ENCODE measurements around the gene LZIC.
A peak's percentile ranks its signal among the peaks of the same experiment; 100 is the strongest.
"Not testable (repeated sequence)": the region's sequence is repeated elsewhere in the genome, so short reads cannot be mapped to it uniquely, and the experiment has no call there.

The LZIC gene

GRCh38 chr1:9942939-9943788, at the start of gene LZIC, which contains the start of gene NMNAT1:
Gene LZIC (minus strand): TSS chr1:9943391. CDS start chr1:9936619, 6,772 bp downstream.
Gene NMNAT1 (plus strand): TSS chr1:9943475. CDS start chr1:9972074, 28,599 bp downstream.
- DNase-seq, result peak in 1 of 2 experiments; percentile 41

GRCh38 chr1:9992910-9993309, 49.7 kb upstream of the LZIC start:
- DNase-seq, result no peak

GRCh38 chr1:9990944-9991343, 47.8 kb upstream of the LZIC start:
- DNase-seq, result no peak

GRCh38 chr1:9989773-9990172, 46.6 kb upstream of the LZIC start:
- no peak for DNase-seq

- DNase-seq, result no peak
Observed at GRCh38 chr1:9985001-9985400, 41.8 kb upstream of the LZIC start.

- DNase-seq, result no peak
Observed at GRCh38 chr1:9984253-9984652, 41.1 kb upstream of the LZIC start.

GRCh38 chr1:9960706-9961562, 17.7 kb upstream of the LZIC start:
- no peak for DNase-seq

- no peak for DNase-seq
Observed at GRCh38 chr1:9960011-9960410, 16.8 kb upstream of the LZIC start.

- DNase-seq, result no peak
Observed at GRCh38 chr1:9957726-9958125, 14.5 kb upstream of the LZIC start.

GRCh38 chr1:9946315-9946714, 3.1 kb upstream of the LZIC start:
- DNase-seq, result no peak

GRCh38 chr1:9942399-9942938, 722 bp downstream of the LZIC start:
- DNase-seq, result no peak

GRCh38 chr1:9929431-9930385, 13.5 kb downstream of the LZIC start:
- DNase-seq, result no peak

- DNase-seq, result no peak
Observed at GRCh38 chr1:9927259-9927658, 15.9 kb downstream of the LZIC start.

GRCh38 chr1:9922342-9922741, 20.8 kb downstream of the LZIC start:
- DNase-seq, result no peak

GRCh38 chr1:9920606-9921005, 22.6 kb downstream of the LZIC start:
- no peak for DNase-seq

- DNase-seq, result no peak
Observed at GRCh38 chr1:9917901-9918300, 25.3 kb downstream of the LZIC start.

GRCh38 chr1:9917495-9917894, 25.7 kb downstream of the LZIC start:
- DNase-seq, result not testable (repeated sequence)

GRCh38 chr1:9916452-9916851, 26.7 kb downstream of the LZIC start:
- no peak for DNase-seq

GRCh38 chr1:9914610-9914937, 28.6 kb downstream of the LZIC start:
- DNase-seq, result no peak

GRCh38 chr1:9912264-9912936, 30.8 kb downstream of the LZIC start:
- no peak for DNase-seq

GRCh38 chr1:9910423-9911178, 32.6 kb downstream of the LZIC start:
- DNase-seq, result peak; percentile 97 to 99
